ENCODE measurements around the gene EIF1AX.
"Not testable (repeated sequence)": the region's sequence is repeated elsewhere in the genome, so short reads cannot be mapped to it uniquely, and the experiment has no call there.

The EIF1AX gene

GRCh38 chrX:20171887-20172286, 30.2 kb upstream of the EIF1AX start:
- in situ Hi-C loops (cut with HindIII; ENCODE audit: low sequenced_read_pairs) = no loop called here
- no peak for TF ChIP-seq CTCF (IDR thresholded peaks at IDR 0.05; ENCODE audit: low read depth, low read length, missing control alignments)
- H3K4me3 ChIP-seq (ENCODE audit: low read depth, low read length) = no peak overlapping the region
- no peak for DNase-seq (ENCODE audit: low read depth)

- H3K4me3 ChIP-seq (ENCODE audit: low read depth, low read length); DNase-seq (ENCODE audit: low read depth); in situ Hi-C loops (cut with HindIII; ENCODE audit: low sequenced_read_pairs): not testable (repeated sequence)
These were observed 20.9 kb upstream of the EIF1AX start for GRCh38 chrX:20162516-20162915.

GRCh38 chrX:20159797-20160385, 18.3 kb upstream of the EIF1AX start:
- H3K4me3 ChIP-seq (ENCODE audit: low read depth, low read length) = no peak overlapping the region
- no peak for TF ChIP-seq CTCF (IDR thresholded peaks at IDR 0.05; ENCODE audit: low read depth, low read length, missing control alignments)
- in situ Hi-C loops (cut with HindIII; ENCODE audit: low sequenced_read_pairs) = no loop called here
- no peak for DNase-seq (ENCODE audit: low read depth)

- TF ChIP-seq CTCF (IDR thresholded peaks at IDR 0.05; ENCODE audit: low read depth, low read length, missing control alignments) = no peak
- in situ Hi-C loops (cut with HindIII; ENCODE audit: low sequenced_read_pairs) = no loop called here
- no peak overlapping the region for H3K4me3 ChIP-seq (ENCODE audit: low read depth, low read length)
These were observed 10.1 kb upstream of the EIF1AX start for GRCh38 chrX:20151689-20152088.

GRCh38 chrX:20149326-20149725, 7.7 kb upstream of the EIF1AX start:
- DNase-seq (ENCODE audit: low read depth) = no peak
- no peak for TF ChIP-seq CTCF (IDR thresholded peaks at IDR 0.05; ENCODE audit: low read depth, low read length, missing control alignments)
- in situ Hi-C loops (cut with HindIII; ENCODE audit: low sequenced_read_pairs) = no loop called here
- H3K4me3 ChIP-seq (ENCODE audit: low read depth, low read length) = no peak overlapping the region

More at GRCh38 chrX:20151689-20152088, 10.1 kb upstream of the EIF1AX start:
- DNase-seq (ENCODE audit: low read depth) = no peak

- no peak for TF ChIP-seq CTCF (IDR thresholded peaks at IDR 0.05; ENCODE audit: low read depth, low read length, missing control alignments)
- in situ Hi-C loops (cut with HindIII; ENCODE audit: low sequenced_read_pairs) = no loop called here
- no peak for DNase-seq (ENCODE audit: low read depth)
- H3K4me3 ChIP-seq (ENCODE audit: low read depth, low read length) = no peak overlapping the region
These were observed 5.9 kb upstream of the EIF1AX start for GRCh38 chrX:20147561-20147960.

GRCh38 chrX:20144491-20144890, 2.9 kb upstream of the EIF1AX start:
- H3K4me3 ChIP-seq (ENCODE audit: low read depth, low read length) = no peak overlapping the region
- in situ Hi-C loops (cut with HindIII; ENCODE audit: low sequenced_read_pairs) = no loop called here
- TF ChIP-seq CTCF (IDR thresholded peaks at IDR 0.05; ENCODE audit: low read depth, low read length, missing control alignments) = no peak
- DNase-seq (ENCODE audit: low read depth) = no peak
